ENCODE measurements around the gene IL15RA.

Gene IL15RA

DNA sequence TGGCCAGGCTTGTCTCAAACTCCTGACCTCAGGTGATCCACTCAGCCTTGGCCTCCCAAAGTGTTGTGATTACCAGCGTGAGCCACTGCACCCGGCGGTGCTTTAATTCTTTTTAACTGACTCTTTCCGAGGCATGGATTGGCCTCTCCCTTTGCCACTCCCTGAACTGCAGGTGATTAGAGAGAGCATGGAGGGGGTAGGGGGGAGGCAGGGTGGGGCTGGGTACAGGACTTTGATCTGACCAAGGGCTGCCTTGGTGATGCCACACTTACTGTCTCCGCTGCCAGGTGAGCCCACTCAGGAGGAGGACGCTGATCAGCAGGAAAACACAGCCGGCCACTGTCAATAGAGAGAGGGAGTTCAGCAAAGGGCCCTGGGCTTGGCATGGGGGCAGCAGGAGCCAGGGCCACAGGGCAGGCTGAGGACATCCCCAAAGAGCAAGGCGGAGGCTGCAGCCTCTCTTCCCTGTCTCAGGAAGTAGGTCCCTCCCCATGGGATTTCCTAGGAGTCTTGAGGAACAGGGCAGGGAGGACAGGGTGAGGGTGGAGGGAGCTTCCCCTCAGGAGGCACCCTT is 40.5 kb upstream of the IL15RA start:
- no peak for TF ChIP-seq Cebpa-rat (IDR thresholded peaks at IDR 0.05)
- no peaks in the 10 kb centered on the region for H4K20me1 ChIP-seq
- H3K4me1 ChIP-seq = peaks cover 16% of the 10 kb centered on the region
- H3K9me3 ChIP-seq = no peaks in the 10 kb centered on the region
- H3K9ac ChIP-seq = no peak overlapping the region
- H3K4me3 ChIP-seq = no peak overlapping the region
- H3K27ac ChIP-seq = no peak overlapping the region
- H3K36me3 ChIP-seq = no peaks in the 10 kb centered on the region
- H3K27me3 ChIP-seq = no peaks in the 10 kb centered on the region
- no peak overlapping the region for H3K4me2 ChIP-seq

GRCh38 chr10:6014241-6014761 is 37.0 kb upstream of the IL15RA start:
- Histone ChIP-seq H3K36me3 (no peaks in the 10 kb centered on the region), H3K9me3 (0 out of 2 replicates have a peak, but pooled peaks cover 5% of the 10 kb centered on the region), H3K9ac (no peak overlapping the region), H3K27ac (no peak overlapping the region), H3K27me3 (no peaks in the 10 kb centered on the region), H3K4me3 (no peak overlapping the region), H3K4me1 (peaks cover 36% of the 10 kb centered on the region), H3K4me2 (peak overlapping the region; percentile 61), H4K20me1 (no peaks in the 10 kb centered on the region)
- no peak for TF ChIP-seq Cebpa-rat (IDR thresholded peaks at IDR 0.05)

DNA sequence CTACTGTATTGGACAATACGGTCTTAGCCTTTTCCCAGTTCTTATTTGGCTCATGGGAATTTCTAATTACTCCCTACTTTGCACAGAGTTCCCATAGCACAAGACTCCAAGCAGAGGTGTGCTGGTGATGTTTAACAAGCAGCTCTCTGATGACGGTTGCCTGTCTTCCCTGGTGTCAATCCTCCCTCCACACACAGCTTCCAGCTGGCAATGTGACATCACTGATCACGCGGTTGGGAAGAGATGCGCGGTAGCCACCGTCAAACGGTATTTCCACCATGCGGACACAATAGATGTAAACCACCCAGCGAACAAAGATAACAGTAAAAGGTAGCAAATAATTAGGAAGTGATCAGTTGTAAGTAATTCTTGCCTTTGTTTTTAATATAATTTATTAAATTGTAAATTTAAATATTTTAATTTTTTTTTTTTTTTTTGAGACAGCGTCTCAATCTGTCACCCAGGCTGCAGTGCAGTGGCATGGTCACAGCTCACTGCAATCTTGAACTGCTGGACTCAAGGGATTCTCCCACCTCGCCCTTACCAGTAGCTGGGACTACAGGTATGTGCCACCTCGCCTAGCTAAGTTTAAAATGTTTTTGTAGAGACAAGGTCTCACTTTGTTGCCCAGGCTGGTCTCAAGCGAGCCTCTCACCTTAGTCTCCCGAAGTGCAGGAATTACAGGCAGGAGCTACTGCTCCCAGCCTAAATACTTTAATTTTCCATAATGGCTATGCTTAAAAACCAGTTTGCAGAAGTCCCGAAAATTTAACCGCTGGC is 36.3 kb upstream of the IL15RA start:
- H3K4me2 ChIP-seq = peak overlapping the region; percentile 61
- H3K9me3 ChIP-seq = 0 out of 2 replicates have a peak, but pooled peaks cover 12% of the 10 kb centered on the region
- H3K27me3 ChIP-seq = no peaks in the 10 kb centered on the region
- H3K9ac ChIP-seq = no peak overlapping the region
- no peaks in the 10 kb centered on the region for H4K20me1 ChIP-seq
- H3K4me3 ChIP-seq = no peak overlapping the region
- peaks cover 36% of the 10 kb centered on the region for H3K4me1 ChIP-seq
- no peak overlapping the region for H3K27ac ChIP-seq
- no peaks in the 10 kb centered on the region for H3K36me3 ChIP-seq
- TF ChIP-seq Cebpa-rat (IDR thresholded peaks at IDR 0.05) = no peak

DNA sequence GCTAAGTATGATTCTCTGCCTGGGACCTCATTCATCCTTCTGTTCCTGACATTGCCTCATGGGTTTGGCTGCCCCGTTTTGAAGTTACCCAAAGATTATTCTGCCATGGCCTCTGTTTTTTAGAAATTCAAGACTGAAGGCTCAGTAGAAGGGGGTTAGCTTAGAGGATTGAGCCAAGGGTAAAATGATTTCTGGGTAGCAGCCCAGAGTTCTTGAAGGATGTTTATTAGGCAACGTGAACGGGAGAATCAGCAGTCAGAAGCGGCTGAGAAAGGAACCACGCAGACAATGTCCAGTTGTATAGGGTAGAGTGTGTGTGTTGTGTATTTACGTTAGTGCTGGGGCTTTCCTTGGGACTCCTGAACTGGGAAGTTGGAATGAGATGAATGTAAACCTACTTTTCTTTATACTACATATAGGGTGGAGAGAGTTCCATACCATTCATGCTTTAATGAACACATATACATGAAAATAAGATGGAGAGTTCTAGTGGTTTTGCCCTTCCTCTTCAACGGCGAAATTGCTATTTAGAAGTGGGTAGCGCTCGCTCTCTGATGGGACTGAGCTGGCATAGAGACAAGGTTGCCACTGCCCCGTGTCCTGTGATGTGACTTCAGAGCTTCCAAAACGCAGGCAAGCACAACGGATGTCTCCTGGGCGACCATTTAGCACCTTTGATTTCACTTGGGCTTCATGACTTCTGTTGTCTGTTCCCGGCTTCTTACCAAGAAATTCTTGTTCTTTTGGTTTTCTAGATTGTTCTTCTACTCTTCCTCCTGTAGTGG is 35.0 kb upstream of the IL15RA start:
- no peak for TF ChIP-seq Cebpa-rat (IDR thresholded peaks at IDR 0.05)
- H3K36me3 ChIP-seq = no peaks in the 10 kb centered on the region

DNA sequence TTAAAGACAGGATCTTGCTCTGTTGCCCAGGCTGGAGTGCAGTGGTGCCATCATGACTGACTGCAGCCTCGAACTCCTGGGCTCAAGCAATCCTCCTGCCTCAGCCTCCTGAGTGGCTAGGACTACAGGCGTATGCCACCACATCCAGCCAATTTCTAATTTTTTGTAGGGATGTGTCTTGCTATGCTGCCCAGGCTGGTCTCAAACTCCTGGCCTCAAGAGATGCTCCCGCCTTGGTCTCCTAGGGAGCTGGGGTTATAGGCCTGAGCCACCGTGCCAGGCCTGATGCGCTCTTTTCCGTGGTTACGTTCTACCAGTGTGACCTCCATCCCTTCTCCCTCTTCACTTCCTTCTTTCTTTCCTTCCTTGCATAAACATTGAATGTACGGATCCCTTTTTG is 34.2 kb upstream of the IL15RA start:
- Histone ChIP-seq H3K27me3 (no peaks in the 10 kb centered on the region), H3K4me2 (peak overlapping the region; percentile 61), H3K4me1 (peaks cover 36% of the 10 kb centered on the region), H3K4me3 (no peak overlapping the region), H3K27ac (0 out of 2 replicates have a peak overlapping the region, but pooled peaks have one; percentile 5), H3K9ac (no peak overlapping the region), H4K20me1 (no peaks in the 10 kb centered on the region), H3K9me3 (peaks cover 33% of the 10 kb centered on the region), H3K36me3 (no peaks in the 10 kb centered on the region)
- no peak for TF ChIP-seq Cebpa-rat (IDR thresholded peaks at IDR 0.05)

More for the DNA sequence above, 35.0 kb upstream of the IL15RA start:
- no peak overlapping the region for H3K4me3 ChIP-seq
- H4K20me1 ChIP-seq = no peaks in the 10 kb centered on the region
- no peak overlapping the region for H3K9ac ChIP-seq
- peak overlapping the region; percentile 5; the same call in 1 of the 2 replicates for H3K27ac ChIP-seq
- H3K4me1 ChIP-seq = peaks cover 36% of the 10 kb centered on the region
- peak overlapping the region; percentile 61 for H3K4me2 ChIP-seq
- H3K9me3 ChIP-seq = peaks cover 25% of the 10 kb centered on the region
- H3K27me3 ChIP-seq = no peaks in the 10 kb centered on the region

DNA sequence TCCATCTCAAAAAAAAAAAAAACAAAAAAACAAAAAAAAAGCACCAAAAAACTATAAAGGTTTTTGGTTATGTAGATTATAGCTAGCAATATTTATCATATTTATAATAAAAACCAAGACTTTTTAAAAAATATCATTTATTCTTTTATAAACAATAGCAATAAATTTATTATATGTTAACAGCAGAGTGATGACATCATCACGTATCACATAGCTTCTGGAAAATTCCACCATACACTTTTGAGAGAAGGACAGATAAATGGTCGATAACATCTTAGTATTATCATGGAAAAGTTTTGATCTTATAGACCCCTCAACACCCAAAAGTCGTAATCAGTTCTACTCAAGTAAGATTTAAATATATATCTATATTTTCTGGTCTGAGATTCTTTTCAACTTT is 33.2 kb upstream of the IL15RA start:
- no peak overlapping the region for H3K9ac ChIP-seq
- no peak overlapping the region for H3K4me2 ChIP-seq
- H3K4me1 ChIP-seq = peaks cover 36% of the 10 kb centered on the region
- H3K4me3 ChIP-seq = no peak overlapping the region
- no peak for TF ChIP-seq Cebpa-rat (IDR thresholded peaks at IDR 0.05)
- peaks cover 33% of the 10 kb centered on the region for H3K9me3 ChIP-seq
- H3K27ac ChIP-seq = no peak overlapping the region
- no peaks in the 10 kb centered on the region for H3K27me3 ChIP-seq
- no peaks in the 10 kb centered on the region for H3K36me3 ChIP-seq
- H4K20me1 ChIP-seq = no peaks in the 10 kb centered on the region

DNA sequence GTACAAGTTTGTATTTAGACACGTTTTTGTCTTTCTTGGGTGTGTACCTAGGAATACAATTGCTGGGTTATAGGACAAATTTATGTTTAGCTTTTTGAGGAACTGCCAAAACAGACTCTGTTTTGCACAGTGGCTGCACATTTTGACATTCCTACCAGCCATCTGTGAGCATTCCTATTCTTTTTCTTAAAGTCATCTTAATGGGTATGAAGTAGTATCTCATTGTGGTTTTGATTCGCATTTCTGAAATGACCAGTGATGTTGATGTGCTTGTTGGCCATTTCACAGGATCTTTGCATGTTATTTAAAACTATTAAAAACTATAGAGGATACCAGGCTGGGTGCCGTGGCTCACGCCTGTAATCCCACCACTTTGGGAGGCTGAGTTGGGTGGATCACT is 32.6 kb upstream of the IL15RA start:
- no peak for TF ChIP-seq Cebpa-rat (IDR thresholded peaks at IDR 0.05)
- no peaks in the 10 kb centered on the region for H3K36me3 ChIP-seq
- H4K20me1 ChIP-seq = no peaks in the 10 kb centered on the region
- H3K4me1 ChIP-seq = peaks cover 36% of the 10 kb centered on the region
- H3K4me2 ChIP-seq = no peak overlapping the region
- no peaks in the 10 kb centered on the region for H3K27me3 ChIP-seq
- H3K27ac ChIP-seq = no peak overlapping the region
- H3K9ac ChIP-seq = no peak overlapping the region
- no peak overlapping the region for H3K4me3 ChIP-seq
- peaks cover 33% of the 10 kb centered on the region for H3K9me3 ChIP-seq

GRCh38 chr10:6009150-6009549 is 31.8 kb upstream of the IL15RA start:
- Histone ChIP-seq H3K4me3 (no peak overlapping the region), H3K9ac (no peak overlapping the region)

DNA sequence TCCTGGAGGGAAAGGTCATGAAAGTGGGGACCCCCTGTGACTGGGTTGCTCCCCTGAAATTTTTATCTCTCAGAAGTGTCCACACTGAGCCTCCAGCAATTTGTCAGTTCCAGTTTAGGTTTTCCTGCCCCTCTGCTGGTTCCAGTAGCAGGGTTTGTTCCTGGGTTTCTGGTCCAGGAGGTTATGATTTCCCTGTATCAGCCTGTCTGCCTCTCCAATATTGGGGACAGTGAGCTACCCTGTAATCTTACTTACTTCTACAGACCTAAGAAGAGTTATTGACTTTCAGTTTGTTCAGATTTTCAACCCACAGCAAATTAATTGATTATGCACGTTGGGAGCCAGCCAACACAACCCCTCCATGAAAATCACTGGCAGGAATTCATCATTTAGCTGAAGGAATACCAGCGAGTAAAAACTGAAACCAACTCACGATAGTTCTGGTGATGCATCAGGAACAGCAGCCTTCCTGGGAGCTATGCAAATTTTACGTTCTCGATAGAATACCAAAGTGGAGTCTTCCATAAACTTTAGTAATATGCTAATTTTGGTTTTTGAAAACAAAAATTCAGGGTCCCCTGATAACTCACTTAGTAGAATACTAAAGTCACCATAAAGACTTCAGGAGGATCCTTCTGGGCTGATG is 31.3 kb upstream of the IL15RA start:
- Histone ChIP-seq H3K27me3 (no peaks in the 10 kb centered on the region), H3K4me3 (no peak overlapping the region), H3K9ac (no peak overlapping the region), H3K27ac (no peak overlapping the region), H4K20me1 (no peaks in the 10 kb centered on the region), H3K9me3 (peaks cover 33% of the 10 kb centered on the region), H3K4me1 (peaks cover 27% of the 10 kb centered on the region), H3K4me2 (no peak overlapping the region), H3K36me3 (no peaks in the 10 kb centered on the region)
- no peak for TF ChIP-seq Cebpa-rat (IDR thresholded peaks at IDR 0.05)

More at GRCh38 chr10:6009150-6009549, 31.8 kb upstream of the IL15RA start:
- no peaks in the 10 kb centered on the region for H4K20me1 ChIP-seq
- no peaks in the 10 kb centered on the region for H3K27me3 ChIP-seq
- H3K27ac ChIP-seq = no peak overlapping the region
- no peak overlapping the region for H3K4me2 ChIP-seq
- peaks cover 33% of the 10 kb centered on the region for H3K9me3 ChIP-seq
- no peaks in the 10 kb centered on the region for H3K36me3 ChIP-seq
- TF ChIP-seq Cebpa-rat (IDR thresholded peaks at IDR 0.05) = no peak
- H3K4me1 ChIP-seq = peaks cover 32% of the 10 kb centered on the region
